Ovary (tissue), 9 donors: ENCODE results near the gene TNFSF9. TPM values are rescaled to one million over a fixed set of nuclear protein-coding genes. Genes with fewer than 3 reads are reported as not detected.

Experiments
- DNase-seq, 5 donors: peaks; one replicate each; pipeline ENCODE4 v3.0.0-alpha.2; 2019 to 2020
- H3K27ac ChIP-seq, 2 donors: fragments of 200-600 bp; one replicate each; pipeline versions ENCODE4 v1.5.1 to v1.8.0; 2019 to 2022
- H3K27me3 ChIP-seq: fragments of 200-600 bp; one replicate; pipeline ENCODE4 v1.8.0; 2022
- H3K36me3 ChIP-seq: fragments of 200-600 bp; sonication (generic); one replicate; pipeline ENCODE4 v1.5.1; 2019
- H3K4me1 ChIP-seq: one replicate; pipeline ENCODE4 v1.8.1; 2013; ENCODE audit warnings: mild to moderate bottlenecking, moderate library complexity; ENCODE audit not compliant: insufficient read depth
- H3K4me3 ChIP-seq: fragments of 200-600 bp; sonication (generic); one replicate; pipeline ENCODE4 v1.5.1; 2017
- H3K9me3 ChIP-seq, 2 donors: fragments of 200-600 bp in 1 of 2; sonication (generic) in 1 of 2; one replicate each; pipeline versions ENCODE4 v1.5.1 to v1.8.1; 2013 to 2019; ENCODE audit warnings: mild to moderate bottlenecking in 1 of 2, moderate library complexity in 1 of 2
- EP300 ChIP-seq: sonication (generic); formaldehyde crosslinking; IDR thresholded peaks from one replicate; pipeline ENCODE4 v1.6.1; 2017; ENCODE audit warnings: antibody characterized with exemption
- POLR2A ChIP-seq: fragments of 450-650 bp; IDR thresholded peaks from one replicate; pipeline ENCODE4 v1.6.1; 2017; ENCODE audit warnings: antibody characterized with exemption, mild to moderate bottlenecking, moderate library complexity
- WGBS, 3 donors: extraction: QIAGEN DNeasy Blood & Tissue Kit in 1 of 3; methylation state at CpG; one replicate each; pipeline versions ENCODE4 v1.1.5 to v1.1.7; 2013 to 2017; 5-methylcytosine and 5-hydroxymethylcytosine counted together
- intact Hi-C, 4 donors: fragments of 100-400 bp; cut with DNase I; formaldehyde crosslinking; loops; one replicate each; pipeline versions ENCODE4 v1.11.0 to v1.15.1; 2022 to 2023
- polyA plus RNA-seq, 2 donors: library from polyadenylated mRNA; stranded (reverse); fragments of 200-250 nt in 1 of 2; fragments of 350-450 nt in 1 of 2; fragmentation: Illumina TruSeq in 1 of 2; extraction: RNeasy Lipid Tissue Mini Kit (QIAGEN cat#74804) in 1 of 2; gene quantifications; one replicate each; pipeline ENCODE4 v1.2.3, GENCODE V29; 2013 to 2014
- total RNA-seq, 7 donors: library from RNA; depleted of rRNA in 2 of 7; stranded (reverse); fragments of >200 nt in 2 of 7; fragmentation: NEBNext Ultra II Directional in 3 of 7; extraction: Animal tissue kit (Norgen Biotek cat#: 25700) in 3 of 7; gene quantifications; one replicate each; pipeline versions ENCODE4 v1.1.0 to v1.2.4, GENCODE V29; 2016 to 2023
- TF ChIP-seq, protein P1 (sequence below), 3 donors: fragments of 450-650 bp in 2 of 3; fragments of 200-600 bp in 1 of 3; IDR thresholded peaks; one replicate each; pipeline versions ENCODE4 v1.5.1 to v1.8.0; 2016 to 2022; ENCODE audit warnings: antibody characterized with exemption in 3 of 3, mild to moderate bottlenecking in 1 of 3
- donor health status: DM: no; HTN: no; CAD: no; lungs with moderate emphysema.
- donor health status: DM: no; HTN: no; CAD: no.
- donor health status: Bipolar disorder and iron deficiency.
- donor health status: DM: yes; HTN: yes; CAD: no.
- donor health status: DM: no; HTN: no; CAD: no.
- donor health status: DM: yes; HTN: yes; CAD: no.

The TNFSF9 gene
- total and polyA plus RNA-seq, 9 donors = 0.10 to 1.1 (median 0.22) TPM; not detected in 1

DNA sequence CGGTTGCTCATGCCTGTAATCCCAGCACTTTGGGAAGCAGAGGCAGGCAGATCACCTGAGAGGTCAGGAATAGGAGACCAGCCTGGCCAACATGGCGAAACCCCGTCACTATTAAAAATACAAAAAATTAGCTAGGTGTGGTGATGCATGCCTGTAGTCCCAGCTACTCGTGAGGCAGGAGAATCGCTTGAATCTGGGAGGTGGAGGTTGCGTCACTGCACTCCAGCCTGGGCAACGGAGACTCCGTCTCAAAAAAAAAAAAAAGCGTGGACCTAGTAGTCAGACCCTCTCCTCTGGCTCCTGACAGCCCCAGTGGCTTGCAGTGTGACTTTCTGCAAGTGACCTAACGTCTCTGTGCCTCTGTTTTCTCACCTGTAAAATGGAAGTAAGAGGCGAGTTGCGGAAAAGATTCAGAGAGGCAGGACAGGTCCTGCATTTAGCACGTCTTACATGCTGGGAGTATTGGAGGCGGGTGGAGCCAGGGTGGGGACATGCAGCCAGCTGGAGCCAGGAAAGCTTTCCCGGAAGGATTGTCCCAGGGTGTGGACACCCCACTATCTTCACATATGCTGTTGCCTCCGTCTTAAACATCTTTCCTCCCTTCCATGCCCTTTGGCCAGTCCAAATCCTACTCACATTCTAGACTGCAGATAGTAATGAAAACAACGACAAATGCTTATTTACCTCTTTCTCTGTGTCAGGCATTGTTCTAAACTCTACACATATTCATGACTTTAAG, 31.6 kb upstream of the TNFSF9 start:
- Histone ChIP-seq H3K27ac (no peak overlapping the region), H3K9me3 (no peaks in the 10 kb centered on the region), H3K4me1 (no peaks in the 10 kb centered on the region), H3K27me3 (no peaks in the 10 kb centered on the region), H3K4me3 (no peak overlapping the region), H3K36me3 (no peaks in the 10 kb centered on the region)
- TF ChIP-seq POLR2A (no peak), EP300 (no peak)
- TF ChIP-seq, protein P1, sequence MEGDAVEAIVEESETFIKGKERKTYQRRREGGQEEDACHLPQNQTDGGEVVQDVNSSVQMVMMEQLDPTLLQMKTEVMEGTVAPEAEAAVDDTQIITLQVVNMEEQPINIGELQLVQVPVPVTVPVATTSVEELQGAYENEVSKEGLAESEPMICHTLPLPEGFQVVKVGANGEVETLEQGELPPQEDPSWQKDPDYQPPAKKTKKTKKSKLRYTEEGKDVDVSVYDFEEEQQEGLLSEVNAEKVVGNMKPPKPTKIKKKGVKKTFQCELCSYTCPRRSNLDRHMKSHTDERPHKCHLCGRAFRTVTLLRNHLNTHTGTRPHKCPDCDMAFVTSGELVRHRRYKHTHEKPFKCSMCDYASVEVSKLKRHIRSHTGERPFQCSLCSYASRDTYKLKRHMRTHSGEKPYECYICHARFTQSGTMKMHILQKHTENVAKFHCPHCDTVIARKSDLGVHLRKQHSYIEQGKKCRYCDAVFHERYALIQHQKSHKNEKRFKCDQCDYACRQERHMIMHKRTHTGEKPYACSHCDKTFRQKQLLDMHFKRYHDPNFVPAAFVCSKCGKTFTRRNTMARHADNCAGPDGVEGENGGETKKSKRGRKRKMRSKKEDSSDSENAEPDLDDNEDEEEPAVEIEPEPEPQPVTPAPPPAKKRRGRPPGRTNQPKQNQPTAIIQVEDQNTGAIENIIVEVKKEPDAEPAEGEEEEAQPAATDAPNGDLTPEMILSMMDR (IDR thresholded peaks at IDR 0.05) = no peak
- 61 to 67% (median 62%) methylated on average over 17 of the region's 17 CpGs for WGBS, 3 donors
- intact Hi-C loops = no loop called here
- no peak for DNase-seq

DNA sequence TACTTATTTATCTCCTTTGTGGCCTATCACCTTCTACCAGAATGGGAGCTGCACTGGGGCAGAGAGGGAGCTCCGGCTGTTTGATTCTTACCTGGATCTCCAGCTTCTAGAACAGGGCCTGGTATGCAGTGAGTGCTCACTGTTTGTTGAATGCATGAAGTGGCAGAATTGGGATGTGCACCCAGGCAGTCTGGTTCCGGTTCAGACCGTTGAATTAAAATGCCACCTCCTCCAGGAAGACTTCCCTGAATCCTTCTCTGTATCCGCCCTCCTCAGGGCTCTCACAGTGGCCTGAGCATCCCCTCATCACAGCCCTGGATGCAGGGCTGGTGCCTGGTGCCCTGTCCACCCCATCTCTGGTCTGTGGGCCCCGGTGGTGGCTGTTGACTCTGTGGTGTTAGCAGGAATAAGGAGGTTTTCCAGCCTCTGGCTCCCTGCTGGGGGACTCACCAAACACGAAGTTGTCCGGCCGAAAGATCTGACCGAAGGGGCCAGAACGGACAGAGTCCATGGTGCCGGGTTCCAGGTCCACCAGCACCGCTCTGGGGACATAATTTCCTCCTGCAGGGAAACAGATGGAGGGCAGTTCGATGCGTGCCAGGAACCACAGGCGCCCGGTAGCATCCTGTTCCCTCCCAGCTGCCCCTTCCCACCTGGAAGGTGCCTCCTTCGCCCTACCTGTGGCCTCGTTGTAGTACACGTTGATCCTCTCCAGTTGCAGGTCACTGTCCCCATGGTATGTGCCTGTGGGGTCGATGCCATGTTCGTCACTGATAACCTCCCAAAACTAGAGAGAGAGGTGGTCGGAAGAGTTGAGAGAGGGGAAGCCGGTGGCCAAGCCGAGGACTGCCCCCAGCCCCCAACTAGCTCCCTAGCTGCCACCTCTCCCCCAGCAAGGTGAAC, 29.7 kb upstream of the TNFSF9 start:
- H3K27me3 ChIP-seq = no peaks in the 10 kb centered on the region
- TF ChIP-seq EP300 = no peak
- no peak for TF ChIP-seq POLR2A
- TF ChIP-seq, protein P1 (IDR thresholded peaks at IDR 0.05) = no peak

DNA sequence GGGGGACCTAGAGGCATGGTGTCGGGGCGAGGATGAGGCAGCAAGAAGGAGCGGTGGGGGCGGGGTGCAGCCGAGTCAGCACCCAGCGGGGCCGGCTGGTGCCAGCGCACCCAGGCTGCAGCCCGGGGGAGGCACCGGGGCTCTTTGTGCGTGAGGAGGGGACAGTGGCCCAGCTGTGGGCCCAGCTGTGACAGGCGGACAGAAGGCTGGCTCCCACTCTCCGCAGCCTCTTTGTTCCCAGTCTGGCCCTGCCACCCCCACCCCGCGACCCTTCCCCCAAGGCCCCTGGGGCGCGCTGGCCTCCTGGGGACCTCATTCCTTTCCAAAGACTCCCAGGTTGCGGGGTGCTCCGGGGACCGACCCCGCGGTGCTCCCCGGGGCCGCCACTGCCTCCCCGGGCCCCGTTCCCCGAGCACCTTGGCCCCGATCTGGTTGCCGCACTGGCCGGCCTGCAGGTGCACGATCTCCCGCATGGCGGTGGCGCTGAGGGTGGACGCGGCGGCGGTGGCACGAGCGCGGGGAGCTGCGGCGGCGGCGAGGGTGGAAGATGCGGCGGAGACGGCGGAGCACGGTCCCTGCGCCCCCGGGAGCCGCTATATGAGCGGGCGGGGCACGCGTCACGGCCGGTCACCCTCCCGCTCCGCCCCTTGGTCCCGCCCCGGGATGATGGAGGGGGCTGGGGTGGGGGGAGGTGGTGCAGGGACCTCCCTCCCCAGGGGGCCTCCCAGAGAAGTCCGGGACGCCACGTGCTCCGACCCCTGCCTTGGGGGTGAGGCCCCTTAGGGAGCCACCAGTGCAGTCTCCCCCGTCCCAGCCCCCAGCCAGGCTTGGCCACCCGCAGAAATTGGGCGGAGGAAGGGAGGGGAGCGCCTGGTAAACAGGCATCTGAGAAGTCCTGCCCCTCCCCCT, 28.8 kb upstream of the TNFSF9 start, which contains the start of gene TUBB4A:
Gene TUBB4A, minus strand, starts transcription at position 570 of the 909 bp plus-strand sequence. Its CDS starts 97 bp downstream, at position 473.
- H3K27me3 ChIP-seq = no peaks in the 10 kb centered on the region
- no peak within 1 kb of the TSS for H3K27ac ChIP-seq
- DNase-seq = no peak
- H3K36me3 ChIP-seq = no peaks in the 10 kb centered on the region
- H3K4me1 ChIP-seq = no peaks in the 10 kb centered on the region
- TF ChIP-seq, protein P1 (IDR thresholded peaks at IDR 0.05) = no peak
- TF ChIP-seq POLR2A (no peak), EP300 (no peak)
- 0 to 4% (median 1%) methylated on average over 28 to 71 of the region's 71 CpGs for WGBS, 3 donors
- no peaks in the 10 kb centered on the region for H3K9me3 ChIP-seq
- H3K4me3 ChIP-seq = no peak within 1 kb of the TSS
- intact Hi-C loops = no loop called here

More for the DNA sequence above, 29.7 kb upstream of the TNFSF9 start:
- no peak for DNase-seq
- Histone ChIP-seq H3K4me1 (no peaks in the 10 kb centered on the region), H3K9me3 (no peaks in the 10 kb centered on the region), H3K27ac (no peak overlapping the region), H3K36me3 (no peaks in the 10 kb centered on the region), H3K4me3 (no peak overlapping the region)
- WGBS, 3 donors = 52 to 62% (median 60%) methylated on average over 23 to 24 of the region's 24 CpGs
- intact Hi-C loops = no loop called here
